GM19328 (cell line): Measurements from ENCODE around the gene ZNF366.

ENCODE experiments used
- ATAC-seq: cut with Tn5 transposase; IDR thresholded peaks from one replicate; pipeline ENCODE4 v1.9.1; 2021; ENCODE audit warnings: mild to moderate bottlenecking, moderate library complexity; ENCODE audit not compliant: unreplicated experiment

Gene ZNF366

GRCh38 chr5:72523960-72524582 lies 16.9 kb upstream of the ZNF366 start:
- ATAC-seq, result no peak

- no peak for ATAC-seq
These were observed 15.4 kb upstream of the ZNF366 start for GRCh38 chr5:72522607-72523006.

- ATAC-seq, result no peak
These were observed 11.9 kb upstream of the ZNF366 start for GRCh38 chr5:72519111-72519510.

GRCh38 chr5:72518001-72518683 lies 10.9 kb upstream of the ZNF366 start:
- no peak for ATAC-seq

GRCh38 chr5:72516916-72517315 lies 9.7 kb upstream of the ZNF366 start:
- ATAC-seq, result no peak

- no peak for ATAC-seq
These were observed 8.0 kb upstream of the ZNF366 start for GRCh38 chr5:72515211-72515610.

GRCh38 chr5:72512593-72512860 lies 5.3 kb upstream of the ZNF366 start:
- ATAC-seq, result no peak

GRCh38 chr5:72511774-72512592 lies 4.8 kb upstream of the ZNF366 start:
- no peak for ATAC-seq

DNA sequence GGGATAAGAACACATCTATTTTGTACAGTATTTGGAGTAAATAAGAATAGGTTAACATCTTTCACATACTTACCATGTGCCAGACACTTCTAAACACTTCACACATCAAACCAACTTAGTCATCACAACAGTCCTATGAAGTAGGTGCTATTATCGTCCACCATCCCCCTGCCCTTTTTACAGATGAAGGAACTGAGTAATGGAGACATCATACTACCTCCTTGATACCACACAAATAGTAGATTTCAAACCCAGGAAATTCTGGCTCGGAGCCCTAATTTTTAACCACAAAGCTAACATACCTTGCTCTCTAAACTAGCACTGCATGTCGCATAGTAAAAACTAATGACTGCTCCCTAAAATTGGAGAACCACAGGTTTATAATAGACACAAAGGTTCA lies 4.2 kb upstream of the ZNF366 start:
- ATAC-seq, result no peak

DNA sequence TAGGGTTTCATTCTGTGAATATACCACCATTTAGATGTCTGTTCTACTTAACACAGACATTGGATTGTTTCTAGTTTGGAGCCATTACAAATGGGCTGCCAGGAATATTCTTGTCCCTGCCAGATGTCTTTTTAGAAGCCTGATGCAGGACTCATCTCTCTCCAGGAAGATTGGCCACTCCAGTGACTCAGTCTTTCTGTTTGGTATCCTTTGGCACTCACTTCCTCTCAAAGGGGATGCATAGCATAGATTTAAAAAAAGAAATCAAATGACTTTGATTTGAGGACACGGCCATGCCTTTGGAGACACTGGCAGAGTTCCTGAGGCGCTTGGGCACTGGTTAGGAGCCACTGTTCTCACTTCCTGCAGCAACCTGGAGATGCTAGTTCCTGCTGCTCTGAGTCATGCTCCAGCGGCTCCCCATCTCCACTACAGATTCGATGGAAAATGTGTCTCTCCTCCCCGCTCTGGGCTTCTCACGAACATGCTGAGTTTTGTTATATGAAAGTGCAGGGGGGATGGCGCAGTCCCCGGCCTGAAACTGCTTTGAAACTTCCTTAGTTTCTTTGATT lies 3.5 kb upstream of the ZNF366 start:
- no peak for ATAC-seq

- ATAC-seq, result no peak
These were observed 2.2 kb upstream of the ZNF366 start for GRCh38 chr5:72509401-72509800.

GRCh38 chr5:72508241-72509170 lies 1.3 kb upstream of the ZNF366 start:
- peak; percentile 91 for ATAC-seq

DNA sequence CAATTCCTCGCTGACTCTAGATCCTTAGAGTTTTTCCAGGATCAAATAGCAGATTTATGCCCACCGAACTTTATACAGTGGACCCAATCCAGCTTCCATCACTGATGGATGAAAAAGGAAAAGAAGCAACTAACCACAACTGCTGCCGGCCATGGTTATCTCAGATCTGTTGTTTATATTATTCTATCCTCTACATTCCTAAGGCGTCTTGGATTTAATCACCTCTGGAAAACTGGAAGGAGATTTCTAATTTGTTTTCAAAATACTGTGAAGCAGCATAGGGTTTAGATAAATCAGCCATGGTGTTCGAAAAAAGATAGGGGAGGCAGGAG lies 663 bp upstream of the ZNF366 start:
- no peak for ATAC-seq

DNA sequence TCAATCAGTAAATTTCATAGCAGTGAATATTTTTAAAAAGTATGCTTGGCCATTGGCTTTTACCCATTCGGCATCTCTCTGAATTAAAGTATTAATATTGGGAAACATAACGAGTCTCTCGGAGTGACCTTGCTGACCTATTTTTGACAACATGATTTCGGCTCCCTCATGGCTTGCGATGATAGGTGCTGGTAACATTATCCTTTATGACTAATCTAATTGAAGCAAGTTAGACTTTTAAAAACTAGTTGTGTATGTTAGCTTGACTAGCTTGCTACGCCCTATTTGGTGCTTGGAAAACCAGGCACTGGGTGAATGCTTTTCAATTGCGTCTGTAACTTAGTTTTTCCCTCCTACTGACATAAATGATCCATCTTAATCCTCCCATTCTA lies 1.1 kb downstream of the ZNF366 start:
- no peak for ATAC-seq

- no peak for ATAC-seq
These were observed 1.6 kb downstream of the ZNF366 start for GRCh38 chr5:72505539-72506157.

GRCh38 chr5:72505016-72505415 lies 2.2 kb downstream of the ZNF366 start:
- ATAC-seq, result no peak

DNA sequence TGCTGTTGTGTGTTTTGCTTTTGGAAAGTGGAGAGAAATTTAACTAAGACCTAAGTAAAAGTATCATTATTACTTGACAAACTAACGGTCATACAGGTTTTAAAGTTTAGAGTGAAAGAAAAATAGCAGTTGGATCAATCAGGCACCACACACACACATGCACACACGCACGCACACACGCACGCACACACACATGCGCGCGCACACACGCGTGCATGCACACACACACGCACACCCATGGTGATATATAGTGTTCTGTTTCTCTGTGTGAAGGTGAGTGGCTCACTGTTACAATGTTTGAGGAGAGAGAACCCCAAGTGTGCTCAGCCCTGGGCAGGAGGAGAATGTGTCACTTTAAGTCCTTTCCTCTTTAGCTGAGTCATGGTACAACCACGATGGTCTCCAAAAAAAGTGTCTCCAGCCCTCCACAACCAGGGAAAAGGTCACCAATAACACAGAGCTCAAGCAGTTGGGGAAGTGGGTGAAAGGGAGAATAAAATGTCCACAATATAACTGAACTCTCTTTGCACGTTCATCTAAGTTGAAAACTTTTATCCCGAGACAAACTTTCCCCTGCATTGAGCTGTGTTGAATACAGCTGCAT lies 3.2 kb downstream of the ZNF366 start:
- ATAC-seq, result no peak

- ATAC-seq, result no peak
These were observed 5.7 kb downstream of the ZNF366 start for GRCh38 chr5:72501488-72501887.

DNA sequence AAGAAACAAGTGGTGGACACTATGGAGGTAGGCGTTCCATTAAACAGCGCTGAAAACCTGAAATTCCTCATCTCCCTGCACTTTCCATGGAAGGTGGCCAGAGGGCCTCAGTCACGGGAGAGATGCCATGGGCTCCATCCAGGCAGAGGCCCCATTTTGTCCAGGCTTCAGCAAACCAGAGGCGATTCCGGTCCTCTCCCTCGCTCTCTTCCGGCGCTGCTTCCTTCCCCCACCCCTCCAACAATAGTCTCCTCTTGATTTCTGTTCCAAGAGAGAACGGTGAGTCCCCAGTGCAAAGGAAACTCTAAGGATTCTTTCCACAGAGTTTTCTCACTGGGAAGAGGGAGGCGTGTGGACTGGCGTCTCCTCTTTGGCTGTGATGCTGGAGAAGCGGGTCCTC lies 7.5 kb downstream of the ZNF366 start:
- ATAC-seq, result no peak

- ATAC-seq, result no peak
These were observed 8.1 kb downstream of the ZNF366 start for GRCh38 chr5:72499090-72499489.
